OCI-LY1 (cell line): ENCODE results near the gene CIAPIN1.

Experiments
- CTCF ChIP-seq: fragments of 200-600 bp; sonication (generic), shearing (Covaris generic); IDR thresholded peaks from 2 replicates; pipeline ENCODE4 v1.5.1; 2017; ENCODE audit warnings: mild to moderate bottlenecking, antibody characterized with exemption, low read length, moderate library complexity, mixed read lengths
- EZH2 ChIP-seq: fragments of 200-600 bp; sonication (generic), shearing (Covaris generic); IDR thresholded peaks from 2 replicates; pipeline ENCODE4 v1.8.0; 2017; ENCODE audit warnings: borderline replicate concordance, mixed run types, mild to moderate bottlenecking, antibody characterized with exemption, low read length, moderate library complexity, mixed read lengths

- no peak for TF ChIP-seq CTCF
- TF ChIP-seq EZH2: no peak
These were observed 38.1 kb downstream of the CIAPIN1 start for GRCh38 chr16:57409065-57409464.
